Duodenal mucosa (tissue), 2 donors: ENCODE data around the gene RRAGC.

ENCODE experiments used
- H3K27ac ChIP-seq: one replicate; pipeline ENCODE4 v1.7.0; 2013; ENCODE audit warnings: low read depth, low read length
- H3K27me3 ChIP-seq, 2 donors: one replicate each; pipeline ENCODE4 v1.7.0; 2013; ENCODE audit warnings: low read length in 2 of 2, control low read depth in 1 of 2; ENCODE audit not compliant: insufficient read depth in 2 of 2, control insufficient read depth in 1 of 2
- H3K36me3 ChIP-seq, 2 donors: one replicate each; pipeline ENCODE4 v1.7.0; 2013; ENCODE audit warnings: low read length in 2 of 2, control low read depth in 1 of 2; ENCODE audit not compliant: insufficient read depth in 2 of 2, control insufficient read depth in 1 of 2
- H3K4me1 ChIP-seq, 2 donors: one replicate each; pipeline ENCODE4 v1.7.0; 2013; ENCODE audit warnings: low read length in 2 of 2, control low read depth in 1 of 2; ENCODE audit not compliant: insufficient read depth in 2 of 2, control insufficient read depth in 1 of 2
- H3K4me3 ChIP-seq, 2 donors: one replicate each; pipeline ENCODE4 v1.7.0; 2013; ENCODE audit warnings: low read length in 2 of 2, low read depth in 1 of 2
- H3K9ac ChIP-seq, 2 donors: one replicate each; pipeline ENCODE4 v1.7.0; 2013; ENCODE audit warnings: low read length in 2 of 2, low read depth in 1 of 2
- H3K9me3 ChIP-seq, 2 donors: one replicate each; pipeline ENCODE4 v1.7.0; 2013; ENCODE audit warnings: low read length in 2 of 2, control low read depth in 1 of 2; ENCODE audit not compliant: control insufficient read depth in 1 of 2

Gene RRAGC

GRCh38 chr1:38805036-38805435, 54.5 kb downstream of the RRAGC start:
- Histone ChIP-seq H3K9ac (no peak overlapping the region), H3K27ac (no peak overlapping the region), H3K4me1 (no peaks in the 10 kb centered on the region), H3K36me3 (no peaks in the 10 kb centered on the region), H3K27me3 (peaks cover 36 to 47% of the 10 kb centered on the region in 2 donors), H3K4me3 (no peak overlapping the region), H3K9me3 (no peaks in the 10 kb centered on the region)

GRCh38 chr1:38804062-38804886, 55.3 kb downstream of the RRAGC start:
- Histone ChIP-seq H3K4me1 (no peaks in the 10 kb centered on the region), H3K27ac (no peak overlapping the region), H3K4me3 (peak overlapping the region in 1 of 2 donors; percentile 28), H3K27me3 (peaks cover 36 to 45% of the 10 kb centered on the region in 2 donors), H3K9ac (no peak overlapping the region), H3K9me3 (no peaks in the 10 kb centered on the region), H3K36me3 (no peaks in the 10 kb centered on the region)

- Histone ChIP-seq H3K36me3 (no peaks in the 10 kb centered on the region), H3K4me3 (no peak overlapping the region), H3K9me3 (no peaks in the 10 kb centered on the region), H3K27me3 (peaks cover 36 to 42% of the 10 kb centered on the region in 2 donors), H3K4me1 (no peaks in the 10 kb centered on the region), H3K27ac (no peak overlapping the region), H3K9ac (no peak overlapping the region)
These were observed 55.9 kb downstream of the RRAGC start for GRCh38 chr1:38803647-38804046.

GRCh38 chr1:38800720-38801671, 58.6 kb downstream of the RRAGC start:
- Histone ChIP-seq H3K36me3 (no peaks in the 10 kb centered on the region), H3K4me3 (no peak overlapping the region), H3K9me3 (no peaks in the 10 kb centered on the region), H3K27ac (no peak overlapping the region), H3K9ac (no peak overlapping the region), H3K4me1 (no peaks in the 10 kb centered on the region), H3K27me3 (peaks cover 25 to 33% of the 10 kb centered on the region in 2 donors)

- Histone ChIP-seq H3K9me3 (peaks cover 9 to 16% of the 10 kb centered on the region in 2 donors), H3K9ac (no peak overlapping the region), H3K27me3 (peaks cover 13 to 23% of the 10 kb centered on the region in 2 donors), H3K4me3 (no peak overlapping the region), H3K4me1 (no peaks in the 10 kb centered on the region), H3K36me3 (no peaks in the 10 kb centered on the region), H3K27ac (no peak overlapping the region)
These were observed 66.3 kb downstream of the RRAGC start for GRCh38 chr1:38793299-38793698.

- Histone ChIP-seq H3K36me3 (no peaks in the 10 kb centered on the region), H3K9ac (no peak overlapping the region), H3K27me3 (peaks cover 13 to 28% of the 10 kb centered on the region in 2 donors), H3K9me3 (peaks cover 9 to 16% of the 10 kb centered on the region in 2 donors), H3K27ac (no peak overlapping the region), H3K4me1 (no peaks in the 10 kb centered on the region), H3K4me3 (no peak overlapping the region)
These were observed 67.7 kb downstream of the RRAGC start for GRCh38 chr1:38791892-38792291.

GRCh38 chr1:38791164-38791515, 68.4 kb downstream of the RRAGC start:
- Histone ChIP-seq H3K9me3 (peaks cover 9 to 16% of the 10 kb centered on the region in 2 donors), H3K36me3 (no peaks in the 10 kb centered on the region), H3K4me1 (no peaks in the 10 kb centered on the region), H3K9ac (no peak overlapping the region), H3K27me3 (peaks cover 17 to 30% of the 10 kb centered on the region in 2 donors), H3K27ac (no peak overlapping the region), H3K4me3 (no peak overlapping the region)

GRCh38 chr1:38790422-38791163, 69.0 kb downstream of the RRAGC start:
- Histone ChIP-seq H3K36me3 (no peaks in the 10 kb centered on the region), H3K27ac (no peak overlapping the region), H3K4me1 (no peaks in the 10 kb centered on the region), H3K9ac (no peak overlapping the region), H3K4me3 (no peak overlapping the region), H3K9me3 (peaks cover 9 to 16% of the 10 kb centered on the region in 2 donors), H3K27me3 (peaks cover 20 to 35% of the 10 kb centered on the region in 2 donors)

- Histone ChIP-seq H3K4me1 (no peaks in the 10 kb centered on the region), H3K27ac (no peak overlapping the region), H3K4me3 (no peak overlapping the region), H3K9me3 (peaks cover 9 to 16% of the 10 kb centered on the region in 2 donors), H3K9ac (no peak overlapping the region), H3K36me3 (no peaks in the 10 kb centered on the region), H3K27me3 (peaks cover 23 to 35% of the 10 kb centered on the region in 2 donors)
These were observed 69.9 kb downstream of the RRAGC start for GRCh38 chr1:38789498-38790169.
